Uterus (tissue), 4 donors: Measurements from ENCODE around the gene THSD8. TPM values are rescaled to one million over a fixed set of nuclear protein-coding genes. Genes with fewer than 3 reads are reported as not detected.
"Not testable (repeated sequence)": the region's sequence is repeated elsewhere in the genome, so short reads cannot be mapped to it uniquely, and the experiment has no call there.

Experiments
- DNase-seq, 2 donors: peaks; one replicate each; pipeline ENCODE4 v3.0.0-alpha.2; 2019 to 2020
- H3K27ac ChIP-seq, 2 donors: fragments of 200-600 bp; sonication (generic); 1 replicate in 1 of 2; 2 replicates in 1 of 2; pipeline ENCODE4 v1.5.1; 2016 to 2018
- H3K27me3 ChIP-seq, 2 donors: fragments of 200-600 bp; sonication (generic); one replicate each; pipeline ENCODE4 v1.5.1; 2018 to 2019; ENCODE audit warnings: control low read depth in 1 of 2
- H3K36me3 ChIP-seq, 2 donors: fragments of 200-600 bp; sonication (generic); one replicate each; pipeline ENCODE4 v1.5.1; 2019; ENCODE audit warnings: control low read depth in 1 of 2
- H3K4me1 ChIP-seq, 2 donors: fragments of 200-600 bp; sonication (generic); one replicate each; pipeline ENCODE4 v1.5.1; 2018 to 2019; ENCODE audit warnings: control low read depth in 1 of 2
- H3K4me3 ChIP-seq, 2 donors: fragments of 200-600 bp; sonication (generic); 1 replicate in 1 of 2; 2 replicates in 1 of 2; pipeline ENCODE4 v1.5.1; 2018 to 2019; ENCODE audit warnings: mild to moderate bottlenecking in 1 of 2
- H3K9me3 ChIP-seq, 2 donors: fragments of 200-600 bp; sonication (generic); one replicate each; pipeline ENCODE4 v1.5.1; 2019; ENCODE audit warnings: control low read depth in 1 of 2
- CTCF ChIP-seq, 4 experiments: fragments of 200-600 bp in 2 of 4; fragments of 450-650 bp in 2 of 4; sonication (generic) in 2 of 4; IDR thresholded peaks; one replicate each; pipeline ENCODE4 v1.5.1; 2016 to 2019; ENCODE audit warnings: antibody characterized with exemption in 4 of 4, mild to moderate bottlenecking in 2 of 4, moderate library complexity in 1 of 4
- POLR2A ChIP-seq, 2 donors: fragments of 450-650 bp; IDR thresholded peaks; one replicate each; pipeline ENCODE4 v1.6.1; 2016; ENCODE audit warnings: antibody characterized with exemption in 2 of 2, mild to moderate bottlenecking in 1 of 2, moderate library complexity in 1 of 2
- intact Hi-C: fragments of 100-400 bp; cut with DNase I; formaldehyde crosslinking; loops from one replicate; pipeline ENCODE4 v1.15.1; 2023; ENCODE audit warnings: low total_unique reads
- total RNA-seq, 4 donors: library from RNA; depleted of rRNA in 3 of 4; stranded (reverse); fragments of >200 nt in 3 of 4; gene quantifications; one replicate each; pipeline versions ENCODE4 v1.1.0 to v1.2.4, GENCODE V29; 2014 to 2023
- donor health status: DM: yes; HTN: yes; CAD: no.

The THSD8 gene
- total RNA-seq, 4 donors from 2014 or later = 4.1 TPM; not detected in 3

- no peak overlapping the region for H3K4me3 ChIP-seq
- intact Hi-C loops = no loop called here
- H3K27me3 ChIP-seq = no peaks in the 10 kb centered on the region
- TF ChIP-seq CTCF (IDR thresholded peaks at IDR 0.05) = no peak
- no peak for TF ChIP-seq POLR2A (IDR thresholded peaks at IDR 0.05)
- DNase-seq = peak in 1 of 2 donors; percentile 19
- no peaks in the 10 kb centered on the region for H3K4me1 ChIP-seq
- H3K36me3 ChIP-seq = no peaks in the 10 kb centered on the region
- H3K9me3 ChIP-seq = no peaks in the 10 kb centered on the region
- H3K27ac ChIP-seq = no peak overlapping the region
Observed at GRCh38 chr19:12794971-12795381, 6.9 kb upstream of the THSD8 start.

GRCh38 chr19:12796146-12797071 lies 5.5 kb upstream of the THSD8 start:
- Histone ChIP-seq H3K9me3 (no peaks in the 10 kb centered on the region), H3K27ac (peak overlapping the region; percentile 12 to 49), H3K27me3 (no peaks in the 10 kb centered on the region), H3K36me3 (no peaks in the 10 kb centered on the region), H3K4me1 (peaks cover 0 to 8% of the 10 kb centered on the region in 2 donors), H3K4me3 (no peak overlapping the region)
- DNase-seq = peak; percentile 75 to 77
- no peak for TF ChIP-seq POLR2A (IDR thresholded peaks at IDR 0.05)
- peak; percentile 94 to 99 (median 97) for TF ChIP-seq CTCF (IDR thresholded peaks at IDR 0.05)
- intact Hi-C loops = no loop called here

GRCh38 chr19:12797141-12797587 lies 4.7 kb upstream of the THSD8 start:
- Histone ChIP-seq H3K36me3 (no peaks in the 10 kb centered on the region), H3K9me3 (no peaks in the 10 kb centered on the region), H3K27ac (no peak overlapping the region), H3K4me3 (no peak overlapping the region), H3K4me1 (peaks cover 0 to 8% of the 10 kb centered on the region in 2 donors), H3K27me3 (no peaks in the 10 kb centered on the region)
- DNase-seq = no peak
- intact Hi-C loops = no loop called here
- TF ChIP-seq POLR2A (IDR thresholded peaks at IDR 0.05) = no peak
- no peak for TF ChIP-seq CTCF (IDR thresholded peaks at IDR 0.05)

GRCh38 chr19:12797607-12798006 lies 4.3 kb upstream of the THSD8 start:
- H3K27me3 ChIP-seq, H3K36me3 ChIP-seq, DNase-seq, H3K4me3 ChIP-seq, H3K27ac ChIP-seq, H3K4me1 ChIP-seq, H3K9me3 ChIP-seq: not testable (repeated sequence)
- intact Hi-C loops = loop anchor here (2.0 kb wide), 1 partner anchor 49 kb away; no protein-coding TSS in a partner anchor

GRCh38 chr19:12799742-12800465 lies 2.0 kb upstream of the THSD8 start:
- Histone ChIP-seq H3K27ac (no peak overlapping the region), H3K4me1 (peaks cover 0 to 8% of the 10 kb centered on the region in 2 donors), H3K27me3 (no peaks in the 10 kb centered on the region), H3K4me3 (no peak overlapping the region), H3K9me3 (no peaks in the 10 kb centered on the region), H3K36me3 (no peaks in the 10 kb centered on the region)
- intact Hi-C loops = loop anchor here (2.0 to 5.0 kb wide), 2 partner anchors 33 to 47 kb away; no protein-coding TSS in a partner anchor
- TF ChIP-seq POLR2A (IDR thresholded peaks at IDR 0.05) = no peak
- no peak for DNase-seq

- no peak for DNase-seq
- Histone ChIP-seq H3K4me1 (peaks cover 0 to 8% of the 10 kb centered on the region in 2 donors), H3K9me3 (no peaks in the 10 kb centered on the region), H3K27ac (peak overlapping the region; percentile 56 to 86), H3K27me3 (no peaks in the 10 kb centered on the region), H3K36me3 (no peaks in the 10 kb centered on the region), H3K4me3 (peak overlapping the region in 1 of 2 donors; percentile 84)
- intact Hi-C loops = loop anchor here (5.0 kb wide), 1 partner anchor 33 kb away; no protein-coding TSS in a partner anchor
- TF ChIP-seq POLR2A (IDR thresholded peaks at IDR 0.05) = no peak
- TF ChIP-seq CTCF (IDR thresholded peaks at IDR 0.05) = no peak
Observed at GRCh38 chr19:12800466-12800770, 1.5 kb upstream of the THSD8 start.
